ENCODE measurements around the gene PRKAG2. TPM values are rescaled to one million over a fixed set of nuclear protein-coding genes. Genes with fewer than 3 reads are reported as not detected.

PRKAG2 gene
- polyA plus RNA-seq, 1 donor = 38.3 TPM

DNA sequence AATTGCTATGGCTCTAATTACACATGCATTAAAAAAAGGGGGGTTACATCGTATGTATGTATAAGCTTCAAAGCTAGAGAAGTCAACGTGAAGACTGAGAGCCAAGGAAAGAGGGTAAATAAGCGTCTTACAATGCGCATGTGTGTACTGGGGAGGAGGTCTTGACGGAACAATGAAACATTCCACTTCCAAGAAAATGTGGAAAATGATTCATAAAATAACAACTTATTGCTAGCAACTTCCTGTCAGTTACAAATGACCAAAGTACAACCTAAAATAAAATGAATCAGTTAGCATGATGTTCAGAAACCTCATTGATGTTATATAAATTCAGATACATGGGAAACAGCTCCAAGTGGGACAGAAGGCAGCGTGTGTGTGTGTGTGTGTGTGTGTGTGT lies 253.1 kb downstream of the PRKAG2 start:
- no peak for DNase-seq

- DNase-seq = no peak
Measured at GRCh38 chr7:151621961-151622360, 255.0 kb downstream of the PRKAG2 start.

- no peak for DNase-seq
Measured at GRCh38 chr7:151616443-151617213, 260.3 kb downstream of the PRKAG2 start.

- DNase-seq = no peak
Measured at GRCh38 chr7:151615784-151616183, 261.1 kb downstream of the PRKAG2 start.

GRCh38 chr7:151615058-151615457 lies 261.9 kb downstream of the PRKAG2 start:
- DNase-seq = no peak

DNA sequence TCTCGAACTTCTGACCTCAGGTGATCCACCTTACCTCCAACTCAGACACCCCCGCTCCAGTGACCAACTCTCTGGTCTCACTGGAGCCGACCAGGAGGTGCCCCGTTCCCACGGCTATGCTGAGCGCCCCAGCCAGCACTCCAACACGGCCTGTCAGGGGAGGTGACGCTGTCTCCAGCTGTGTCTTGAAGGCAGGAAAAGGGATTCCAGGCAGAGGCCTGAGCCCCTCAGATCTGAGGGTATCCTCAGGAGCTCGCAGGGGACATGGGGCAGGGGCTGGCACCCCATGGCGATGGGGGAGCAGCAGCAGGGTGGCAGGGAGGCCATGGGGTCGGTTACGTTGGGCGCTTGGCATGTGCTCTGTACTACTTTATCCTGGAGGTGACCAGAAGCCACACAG lies 262.9 kb downstream of the PRKAG2 start:
- no peak for DNase-seq

DNA sequence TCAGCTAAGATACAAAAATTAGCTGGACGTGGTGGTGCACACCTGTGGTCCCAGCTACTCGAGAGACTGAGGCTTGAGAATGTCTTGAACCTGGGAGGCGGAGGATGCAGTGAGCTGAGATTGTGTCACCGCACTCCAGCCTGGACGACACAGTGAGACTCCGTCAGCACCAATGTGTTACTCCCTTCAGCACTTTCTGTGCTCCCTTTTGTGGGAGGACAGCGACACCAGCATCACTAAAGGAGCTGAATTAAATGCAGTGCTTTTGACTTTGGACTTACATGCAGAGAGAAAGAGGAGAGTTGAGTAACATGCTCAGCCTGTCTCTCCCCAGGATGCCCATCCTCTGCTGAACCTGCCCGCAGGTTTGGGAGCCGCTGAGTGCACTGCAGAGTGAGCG lies 265.0 kb downstream of the PRKAG2 start:
- no peak for DNase-seq

DNA sequence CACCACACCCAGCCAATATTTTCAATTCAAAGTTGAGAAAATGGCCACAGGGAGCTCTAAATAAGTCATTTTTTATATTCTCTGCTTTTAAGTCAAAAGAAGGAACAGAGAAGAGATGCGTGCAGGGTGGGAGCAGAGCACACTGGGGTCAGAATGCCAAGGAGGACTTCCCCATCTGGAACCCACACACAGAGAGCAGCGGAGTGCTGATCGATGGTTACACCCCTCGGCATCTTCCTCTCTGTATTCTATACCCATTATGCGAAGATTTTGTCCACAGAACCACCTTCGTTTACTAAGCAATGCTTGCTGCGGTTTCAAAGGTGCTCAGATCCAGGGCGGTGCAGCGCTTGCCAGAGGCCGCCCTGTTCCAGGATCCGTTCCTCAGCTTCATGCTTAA lies 265.9 kb downstream of the PRKAG2 start:
- no peak for DNase-seq

- DNase-seq = no peak
Measured at GRCh38 chr7:151608031-151608551, 268.8 kb downstream of the PRKAG2 start.

DNA sequence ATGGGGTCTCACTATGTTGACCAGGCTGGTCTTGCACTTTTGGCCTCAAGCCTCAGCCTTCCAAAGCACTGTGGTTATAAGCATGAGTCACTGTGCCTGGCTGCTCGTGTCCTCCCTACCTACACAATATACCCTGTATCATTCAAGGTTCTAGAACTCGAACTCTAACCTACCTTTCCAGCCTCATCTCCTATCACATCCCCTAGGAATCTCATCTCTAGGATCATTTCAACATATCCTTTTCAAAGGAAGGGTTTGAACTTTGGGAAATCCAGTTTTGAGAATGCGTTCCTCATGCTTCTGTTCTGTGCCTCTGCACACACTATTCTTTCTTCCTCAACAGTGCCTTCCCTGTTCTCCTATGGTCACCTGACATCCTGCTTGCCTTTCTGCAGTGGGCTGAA lies 269.4 kb downstream of the PRKAG2 start:
- DNase-seq = no peak

DNA sequence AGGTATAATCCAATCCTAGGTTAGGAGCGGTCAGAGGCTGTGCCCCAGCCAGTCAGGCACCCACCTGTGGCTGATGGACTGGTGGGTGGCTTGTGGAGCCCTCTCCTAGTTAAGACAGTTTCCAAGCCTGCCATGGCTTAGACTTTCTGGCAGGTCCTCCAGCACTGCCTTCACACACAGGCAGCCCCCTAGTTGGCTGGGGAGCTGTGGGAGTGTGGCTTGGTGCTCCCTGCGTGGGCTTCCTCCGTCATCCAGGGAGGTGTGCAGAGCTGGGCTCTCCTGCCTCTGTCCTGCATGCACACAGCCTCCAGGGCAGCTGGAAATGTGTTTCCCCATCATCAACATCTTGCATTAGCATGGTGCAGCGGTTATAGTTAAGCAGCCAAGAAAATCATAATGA lies 273.0 kb downstream of the PRKAG2 start:
- no peak for DNase-seq

GRCh38 chr7:151601521-151602305 lies 275.2 kb downstream of the PRKAG2 start:
- DNase-seq = no peak

- no peak for DNase-seq
Measured at GRCh38 chr7:151600331-151600730, 276.6 kb downstream of the PRKAG2 start.

- DNase-seq = no peak
Measured at GRCh38 chr7:151599401-151600227, 277.3 kb downstream of the PRKAG2 start.

DNA sequence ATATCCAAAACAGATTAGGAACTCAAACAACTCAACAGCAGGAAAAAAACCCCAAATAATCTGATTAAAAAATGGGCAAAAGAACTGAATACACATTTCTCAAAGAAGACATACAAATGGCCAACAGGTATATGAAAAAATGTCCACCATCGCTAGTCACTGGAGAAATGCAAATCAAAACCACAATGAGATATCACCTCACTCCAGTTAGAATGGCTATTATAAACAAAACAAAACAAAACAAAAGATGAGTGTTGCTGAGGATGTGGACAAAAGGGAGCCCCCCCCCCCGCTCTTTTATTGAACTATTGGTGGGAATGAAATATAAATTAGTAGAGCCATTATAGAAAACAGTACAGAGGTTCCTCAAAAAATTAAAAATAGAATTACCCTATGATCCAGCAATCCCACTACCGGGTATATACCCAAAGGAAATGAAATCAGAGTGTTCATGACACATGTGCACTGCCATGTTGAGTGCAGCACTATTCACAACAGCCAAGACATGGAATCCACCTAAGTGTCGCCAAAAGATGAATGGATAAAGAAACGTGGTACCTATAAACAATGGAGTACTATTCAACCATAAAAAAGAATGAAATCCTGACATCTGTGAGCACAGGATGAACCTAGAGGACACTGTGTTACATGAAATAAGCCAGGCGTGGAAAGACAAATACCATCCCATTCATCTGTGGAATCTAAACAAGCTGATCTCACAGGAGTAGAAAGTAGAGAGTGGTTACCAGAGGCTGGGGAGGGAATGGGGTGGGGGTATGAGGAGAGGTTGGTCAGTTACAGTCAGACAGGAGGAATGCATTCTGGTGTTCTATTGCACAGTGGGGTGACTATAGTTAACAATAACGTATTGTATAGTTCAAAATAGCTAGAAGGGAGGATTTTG lies 279.1 kb downstream of the PRKAG2 start:
- no peak for DNase-seq

- DNase-seq = no peak
Measured at GRCh38 chr7:151595702-151596350, 281.1 kb downstream of the PRKAG2 start.

DNA sequence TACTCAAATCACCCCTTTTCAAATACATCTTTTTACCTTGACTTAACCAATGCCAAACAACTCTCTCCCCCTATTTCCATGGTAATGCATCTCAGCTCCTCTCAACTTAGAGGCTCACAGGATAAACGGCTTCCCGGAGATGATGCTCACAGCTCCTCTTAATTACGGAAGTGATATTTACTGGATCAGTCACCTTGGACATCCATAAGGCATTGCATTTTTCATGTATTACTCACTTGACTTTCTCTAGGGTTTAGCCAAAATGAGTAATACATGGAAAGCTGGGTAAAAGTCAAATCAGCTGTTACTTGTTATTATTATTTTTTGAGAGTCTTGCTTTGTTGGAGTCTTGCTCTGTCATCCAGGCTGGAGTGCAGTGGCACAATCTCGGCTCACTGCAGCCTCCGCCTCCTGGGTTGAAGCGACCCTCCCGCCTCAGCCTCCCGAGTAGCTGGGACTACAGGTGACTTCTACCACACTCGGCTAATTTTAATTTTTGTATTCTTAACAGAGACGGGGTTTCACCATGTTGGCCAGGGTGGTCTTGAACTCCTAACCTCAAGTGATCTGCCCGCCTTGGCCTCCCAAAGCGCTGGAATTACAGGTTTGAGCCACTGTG lies 283.9 kb downstream of the PRKAG2 start:
- DNase-seq = no peak

DNA sequence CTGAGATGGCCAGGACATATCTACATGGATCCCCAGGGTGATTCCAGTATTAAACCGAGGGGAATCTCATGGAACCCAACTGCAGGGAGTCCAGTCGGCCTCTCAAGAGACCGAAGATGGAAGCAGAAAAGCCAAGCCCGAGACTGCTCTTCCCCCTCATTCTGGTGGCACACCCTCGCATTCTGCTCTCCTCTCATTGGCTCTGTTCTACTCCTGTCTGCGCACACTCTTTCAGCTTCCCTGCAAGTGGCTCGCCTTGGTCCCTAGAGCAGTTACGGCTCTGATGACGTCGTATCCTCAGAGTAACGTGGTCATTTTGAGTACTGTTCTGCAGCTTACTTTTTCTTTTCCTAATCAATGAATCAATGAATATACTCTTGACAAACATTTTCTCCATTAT lies 284.6 kb downstream of the PRKAG2 start:
- DNase-seq = no peak

DNA sequence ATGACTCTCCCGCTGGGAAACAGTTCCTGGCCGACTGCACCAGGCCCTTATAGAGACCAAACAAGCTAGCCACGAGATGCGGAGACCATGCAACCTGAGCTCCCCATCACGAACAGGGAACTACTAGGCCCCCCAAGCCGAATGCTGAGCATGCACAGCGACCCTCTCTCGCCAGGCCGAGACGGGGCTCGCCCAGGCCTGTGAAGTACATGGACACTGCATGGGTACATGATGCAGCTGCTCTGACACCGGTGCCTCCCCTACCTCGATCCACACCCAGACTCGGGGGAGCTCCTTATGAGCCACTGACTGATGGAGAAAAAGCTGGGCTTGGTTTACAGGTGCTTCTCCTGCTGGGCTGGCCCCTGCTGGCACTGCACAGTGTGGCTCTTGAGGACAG lies 285.0 kb downstream of the PRKAG2 start:
- no peak for DNase-seq
